Measurements from ENCODE around the gene MRPS12. TPM values are rescaled to one million over a fixed set of nuclear protein-coding genes. Genes with fewer than 3 reads are reported as not detected.

MRPS12 gene
- total RNA-seq, 1 donor = 25.7 TPM

GRCh38 chr19:38975861-38976271 is 45.1 kb downstream of the MRPS12 start:
- peak overlapping the region; percentile 95 for H3K4me2 ChIP-seq (ENCODE audit: insufficient read depth, low read length)
- TF ChIP-seq CTCF (IDR thresholded peaks at IDR 0.05; ENCODE audit: extremely low read depth, low read depth, low read length) = no peak
- peaks cover 23% of the 10 kb centered on the region for H3K79me2 ChIP-seq (ENCODE audit: insufficient read depth, low read length)
- peak overlapping the region; percentile 81 for H3K4me3 ChIP-seq (ENCODE audit: insufficient read depth, low read length)
- H2AFZ ChIP-seq (ENCODE audit: low read length) = peak overlapping the region; percentile 85
- DNase-seq (ENCODE audit: insufficient read length, low spot score, missing footprints) = peak; percentile 80
- peaks cover 19% of the 10 kb centered on the region for H3K4me1 ChIP-seq (ENCODE audit: insufficient read depth, low read length)
- peaks cover 3% of the 10 kb centered on the region for H3K36me3 ChIP-seq (ENCODE audit: insufficient read depth, low read length)
- no peaks in the 10 kb centered on the region for H4K20me1 ChIP-seq (ENCODE audit: insufficient read depth, low read length)
- H3K9me3 ChIP-seq (ENCODE audit: low read depth, low read length) = no peaks in the 10 kb centered on the region
- peak overlapping the region; percentile 48 for H3K27ac ChIP-seq (ENCODE audit: low read depth, low read length)
- no peaks in the 10 kb centered on the region for H3K27me3 ChIP-seq (ENCODE audit: insufficient read depth, low read length)

- H3K9me3 ChIP-seq (ENCODE audit: low read depth, low read length) = no peaks in the 10 kb centered on the region
- no peak overlapping the region for H3K27ac ChIP-seq (ENCODE audit: low read depth, low read length)
- H3K4me1 ChIP-seq (ENCODE audit: insufficient read depth, low read length) = peaks cover 19% of the 10 kb centered on the region
- H3K79me2 ChIP-seq (ENCODE audit: insufficient read depth, low read length) = peaks cover 8% of the 10 kb centered on the region
- no peaks in the 10 kb centered on the region for H4K20me1 ChIP-seq (ENCODE audit: insufficient read depth, low read length)
- DNase-seq (ENCODE audit: insufficient read length, low spot score, missing footprints) = peak; percentile 66
- no peak for TF ChIP-seq CTCF (IDR thresholded peaks at IDR 0.05; ENCODE audit: extremely low read depth, low read depth, low read length)
- H3K4me2 ChIP-seq (ENCODE audit: insufficient read depth, low read length) = no peak overlapping the region
- no peak overlapping the region for H3K4me3 ChIP-seq (ENCODE audit: insufficient read depth, low read length)
- H2AFZ ChIP-seq (ENCODE audit: low read length) = peak overlapping the region; percentile 70
- no peaks in the 10 kb centered on the region for H3K27me3 ChIP-seq (ENCODE audit: insufficient read depth, low read length)
- H3K36me3 ChIP-seq (ENCODE audit: insufficient read depth, low read length) = no peaks in the 10 kb centered on the region
Measured at GRCh38 chr19:38977445-38978325, 46.9 kb downstream of the MRPS12 start.

- TF ChIP-seq CTCF (IDR thresholded peaks at IDR 0.05; ENCODE audit: extremely low read depth, low read depth, low read length) = no peak
- peak overlapping the region; percentile 70 for H2AFZ ChIP-seq (ENCODE audit: low read length)
Measured at GRCh38 chr19:38978326-38978689, 47.6 kb downstream of the MRPS12 start.

GRCh38 chr19:38979812-38980211 is 49.1 kb downstream of the MRPS12 start:
- H3K4me1 ChIP-seq (ENCODE audit: insufficient read depth, low read length) = peaks cover 17% of the 10 kb centered on the region
- H2AFZ ChIP-seq (ENCODE audit: low read length) = no peak overlapping the region
- H3K9me3 ChIP-seq (ENCODE audit: low read depth, low read length) = no peaks in the 10 kb centered on the region
- H3K27ac ChIP-seq (ENCODE audit: low read depth, low read length) = no peak overlapping the region
- no peaks in the 10 kb centered on the region for H3K79me2 ChIP-seq (ENCODE audit: insufficient read depth, low read length)
- no peak for DNase-seq (ENCODE audit: insufficient read length, low spot score, missing footprints)
- H4K20me1 ChIP-seq (ENCODE audit: insufficient read depth, low read length) = no peaks in the 10 kb centered on the region
- no peak overlapping the region for H3K4me2 ChIP-seq (ENCODE audit: insufficient read depth, low read length)
- no peak overlapping the region for H3K4me3 ChIP-seq (ENCODE audit: insufficient read depth, low read length)
- no peaks in the 10 kb centered on the region for H3K36me3 ChIP-seq (ENCODE audit: insufficient read depth, low read length)
- TF ChIP-seq CTCF (IDR thresholded peaks at IDR 0.05; ENCODE audit: extremely low read depth, low read depth, low read length) = no peak
- no peaks in the 10 kb centered on the region for H3K27me3 ChIP-seq (ENCODE audit: insufficient read depth, low read length)

More at GRCh38 chr19:38978326-38978689, 47.6 kb downstream of the MRPS12 start:
- Histone ChIP-seq H3K4me2 (ENCODE audit: insufficient read depth, low read length) (no peak overlapping the region), H3K9me3 (ENCODE audit: low read depth, low read length) (no peaks in the 10 kb centered on the region), H4K20me1 (ENCODE audit: insufficient read depth, low read length) (no peaks in the 10 kb centered on the region), H3K27ac (ENCODE audit: low read depth, low read length) (no peak overlapping the region), H3K36me3 (ENCODE audit: insufficient read depth, low read length) (no peaks in the 10 kb centered on the region), H3K27me3 (ENCODE audit: insufficient read depth, low read length) (no peaks in the 10 kb centered on the region), H3K4me3 (ENCODE audit: insufficient read depth, low read length) (no peak overlapping the region), H3K4me1 (ENCODE audit: insufficient read depth, low read length) (peaks cover 19% of the 10 kb centered on the region), H3K79me2 (ENCODE audit: insufficient read depth, low read length) (peaks cover 3% of the 10 kb centered on the region)
- DNase-seq (ENCODE audit: insufficient read length, low spot score, missing footprints) = no peak

Data from osteoblast (primary cell).